K562 treated with DMSO at 1 percent for 4 hours (cell line): ENCODE measurements around the gene ARPC2. TPM values are rescaled to one million over a fixed set of nuclear protein-coding genes. Genes with fewer than 3 reads are reported as not detected.

ENCODE experiments used
- total RNA-seq: library from RNA; unstranded; fragments of 300-600 nt; gene quantifications from 2 replicates; pipeline ENCODE4 v1.2.3, GENCODE V29; 2022; ENCODE audit not compliant: insufficient read depth

Gene ARPC2
- total RNA-seq = 128 and 130 TPM in 2 replicates

DNA sequence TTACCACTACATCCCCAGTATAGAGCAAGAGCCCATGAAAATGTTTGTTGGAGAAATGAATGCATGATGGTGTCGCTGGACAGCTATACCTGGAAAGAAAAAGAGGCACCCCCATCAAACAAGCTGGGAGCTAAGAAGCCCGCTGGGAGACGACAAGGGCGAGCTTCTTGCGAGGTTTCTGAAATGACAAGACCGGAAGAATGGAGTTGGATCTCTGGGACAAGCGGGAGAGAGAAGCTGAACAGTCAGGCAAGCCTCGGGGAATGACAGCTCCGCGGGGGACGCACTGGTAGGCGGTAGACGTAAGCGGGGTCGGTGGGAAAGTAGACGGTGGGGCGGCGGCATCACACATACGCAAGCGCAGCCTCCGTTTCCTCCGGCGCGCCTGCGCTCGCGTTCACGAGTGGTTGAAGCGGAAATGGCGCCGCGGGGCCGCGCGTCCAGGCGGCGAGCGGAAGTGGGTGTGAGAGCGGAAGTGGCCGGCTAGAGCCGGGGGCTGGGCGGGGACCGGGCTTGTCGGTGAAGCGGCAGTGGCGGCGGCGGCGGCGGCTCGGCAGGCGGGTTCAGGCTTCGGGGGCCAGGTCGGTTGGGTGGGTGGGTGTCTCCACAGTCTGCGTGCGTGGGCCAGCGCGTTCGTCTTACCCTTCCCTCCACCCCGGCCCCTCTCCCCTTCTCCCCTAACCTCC, at the start of gene ARPC2:
Gene ARPC2 (plus strand): TSS at position 516 of the 686 bp plus-strand sequence. CDS start 282 bp downstream, outside the sequence.

GRCh38 chr2:218260742-218261422, 43.9 kb downstream of the ARPC2 start, which contains the start of gene GPBAR1:
Gene GPBAR1 (plus strand): TSS chr2:218261015. CDS start chr2:218262725, 1,710 bp downstream.

GRCh38 chr2:218269900-218270720, 53.1 kb downstream of the ARPC2 start, which contains the start of the genes AAMP and PNKD:
Gene AAMP (minus strand): TSS chr2:218270137. CDS start chr2:218270086, 51 bp downstream.
Gene PNKD (plus strand): TSS chr2:218270519. CDS start chr2:218270536, 17 bp downstream.

GRCh38 chr2:218292048-218293014, 75.3 kb downstream of the ARPC2 start, which contains the start of gene TMBIM1:
Gene TMBIM1 (minus strand): TSS chr2:218292503. CDS start chr2:218282141, 10,362 bp downstream.

Other genes with a start within 250 kb of the ARPC2 start
- gene TNS1, start 214.2 kb upstream of the ARPC2 start, total RNA-seq = 1.4 and 2.7 TPM in 2 replicates
- gene RUFY4, start 147.9 kb upstream of the ARPC2 start, total RNA-seq = not detected in 2 replicates
- not detected in 2 replicates for gene CXCR2, start 91.2 kb upstream of the ARPC2 start, total RNA-seq
- gene CXCR1, start 50.2 kb upstream of the ARPC2 start, total RNA-seq = not detected in 2 replicates
- not detected in 2 replicates for gene GPBAR1, start 43.8 kb downstream of the ARPC2 start, total RNA-seq
- gene AAMP, start 52.9 kb downstream of the ARPC2 start, total RNA-seq = 76.3 and 90.0 TPM in 2 replicates
- 31.6 and 50.6 TPM in 2 replicates for gene PNKD, start 53.3 kb downstream of the ARPC2 start, total RNA-seq
- 67.5 and 81.0 TPM in 2 replicates for gene TMBIM1, start 75.3 kb downstream of the ARPC2 start, total RNA-seq
- gene CATIP, start 139.7 kb downstream of the ARPC2 start, total RNA-seq = not detected in 2 replicates
- gene SLC11A1, start 165.1 kb downstream of the ARPC2 start, total RNA-seq = 0.53 and 0.71 TPM in 2 replicates
- 43.3 and 47.3 TPM in 2 replicates for gene CTDSP1, start 182.7 kb downstream of the ARPC2 start, total RNA-seq
- gene VIL1, start 201.9 kb downstream of the ARPC2 start, total RNA-seq = 0.88 and 1.4 TPM in 2 replicates